IMR-90 (cell line): ENCODE results near the gene GM2A. TPM values are rescaled to one million over a fixed set of nuclear protein-coding genes. Genes with fewer than 3 reads are reported as not detected.

Experiments
- ATAC-seq: fragments of 200-7000 bp; cut with Tn5 transposase; 2 replicates; pipeline ENCODE4 v1.9.1; 2020; ENCODE audit warnings: low read depth, mild to moderate bottlenecking, moderate library complexity
- BruUV-seq: library from RNA; stranded (reverse); fragments of 400-500 nt; replicated peaks from 2 replicates; lab custom pipeline; 2021; lab: Mats Ljungman, UMichigan
- CTCF ChIA-PET: fragments of 300-600 bp; formaldehyde crosslinking; extraction: SDS; loops from one replicate; lab custom pipeline; 2021; ENCODE audit warnings: antibody characterized with exemption; lab: Yijun Ruan, JAX
- POLR2A ChIA-PET: fragments of 300-600 bp; sonication (Branson Sonifier 250); formaldehyde crosslinking; loops from one replicate; lab custom pipeline; 2022; ENCODE audit warnings: antibody characterized with exemption; ENCODE audit not compliant: unreplicated experiment; lab: Charles Lee
- DNase-seq: peaks from one replicate; pipeline ENCODE4 v3.0.0; 2013
- H2AFZ ChIP-seq: replicated peaks from 2 replicates; pipeline ENCODE3; 2013; ENCODE audit warnings: low read length, mild to moderate bottlenecking; ENCODE audit not compliant: poor library complexity
- H2AK5ac ChIP-seq: 2 replicates; pipeline ENCODE4 v1.6.1; 2013; ENCODE audit warnings: low read depth, low read length, inconsistent platforms
- H2AK9ac ChIP-seq: replicated peaks from 2 replicates; pipeline ENCODE3; 2013; ENCODE audit warnings: mild to moderate bottlenecking, low read depth, low read length, moderate library complexity; ENCODE audit not compliant: poor library complexity
- H2BK120ac ChIP-seq: 2 replicates; pipeline ENCODE4 v1.6.1; 2013; ENCODE audit warnings: low read depth, low read length, inconsistent platforms
- H2BK15ac ChIP-seq: 3 replicates; pipeline ENCODE4 v1.6.1; 2013; ENCODE audit warnings: low read depth, low read length, inconsistent platforms
- H2BK20ac ChIP-seq: 2 replicates; pipeline ENCODE4 v1.6.1; 2013; ENCODE audit warnings: low read depth, mild to moderate bottlenecking, inconsistent platforms, low read length, moderate library complexity
- H2BK5ac ChIP-seq: 2 replicates; pipeline ENCODE4 v1.6.1; 2013; ENCODE audit warnings: mild to moderate bottlenecking, low read depth, low read length, inconsistent platforms; ENCODE audit not compliant: poor library complexity, severe bottlenecking
- H3K14ac ChIP-seq: replicated peaks from 2 replicates; pipeline ENCODE4 v1.6.1; 2013; ENCODE audit warnings: low read depth, low read length, inconsistent platforms
- H3K18ac ChIP-seq: 2 replicates; pipeline ENCODE4 v1.6.1; 2013; ENCODE audit warnings: low read depth, low read length, control low read depth
- H3K23ac ChIP-seq: 2 replicates; pipeline ENCODE4 v1.6.1; 2013; ENCODE audit warnings: low read depth, low read length, inconsistent platforms
- H3K27ac ChIP-seq: 2 replicates; pipeline ENCODE4 v1.5.1; 2013; ENCODE audit warnings: mild to moderate bottlenecking, control low read depth, low read length; ENCODE audit not compliant: insufficient read depth
- H3K27me3 ChIP-seq: 2 replicates; pipeline ENCODE4 v1.6.1; 2013; ENCODE audit warnings: low read length; ENCODE audit not compliant: control insufficient read depth, insufficient read depth
- H3K36me3 ChIP-seq: 2 replicates; pipeline ENCODE4 v1.6.1; 2013; ENCODE audit warnings: low read length, mixed read lengths; ENCODE audit not compliant: control insufficient read depth, insufficient read depth
- H3K4ac ChIP-seq: 2 replicates; pipeline ENCODE4 v1.6.1; 2013; ENCODE audit warnings: low read depth, low read length, inconsistent platforms
- H3K4me1 ChIP-seq: 2 replicates; pipeline ENCODE4 v1.6.1; 2013; ENCODE audit warnings: low read length, mixed read lengths; ENCODE audit not compliant: control insufficient read depth, insufficient read depth
- H3K4me2 ChIP-seq: 2 replicates; pipeline ENCODE4 v1.6.1; 2013; ENCODE audit warnings: low read depth, mild to moderate bottlenecking, control low read depth, low read length, moderate library complexity
- H3K4me3 ChIP-seq: 2 replicates; pipeline ENCODE4 v1.5.1; 2013; ENCODE audit warnings: low read depth, mild to moderate bottlenecking, control low read depth, low read length, moderate library complexity; ENCODE audit not compliant: insufficient read depth
- H3K56ac ChIP-seq: 2 replicates; pipeline ENCODE4 v1.6.1; 2013; ENCODE audit warnings: low read length, inconsistent platforms; ENCODE audit not compliant: insufficient read depth; ENCODE audit errors: extremely low read depth
- H3K79me1 ChIP-seq, 2 experiments: 2 replicates each; pipeline ENCODE4 v1.6.1; 2013; ENCODE audit warnings: low read length in 2 of 2, inconsistent platforms in 1 of 2, low read depth in 1 of 2
- H3K9ac ChIP-seq: 2 replicates; pipeline ENCODE4 v1.6.1; 2013; ENCODE audit warnings: low read depth, low read length, control low read depth
- H3K9me1 ChIP-seq: 2 replicates; pipeline ENCODE4 v1.6.1; 2013; ENCODE audit warnings: low read length, inconsistent platforms; ENCODE audit not compliant: insufficient read depth
- H3K9me3 ChIP-seq: 2 replicates; pipeline ENCODE4 v1.6.1; 2013; ENCODE audit warnings: low read length; ENCODE audit not compliant: control insufficient read depth, insufficient read depth
- H4K20me1 ChIP-seq: 2 replicates; pipeline ENCODE4 v1.6.1; 2013; ENCODE audit warnings: low read length, inconsistent platforms; ENCODE audit not compliant: insufficient read depth
- H4K5ac ChIP-seq: 2 replicates; pipeline ENCODE4 v1.6.1; 2013; ENCODE audit warnings: mild to moderate bottlenecking, low read depth, low read length, control low read depth
- H4K8ac ChIP-seq, 2 experiments: 2 replicates each; pipeline ENCODE4 v1.6.1; 2013; ENCODE audit warnings: low read depth in 2 of 2, low read length in 2 of 2, control low read depth in 1 of 2, inconsistent platforms in 1 of 2
- H4K91ac ChIP-seq: 2 replicates; pipeline ENCODE4 v1.6.1; 2013; ENCODE audit warnings: low read depth, low read length, inconsistent platforms; ENCODE audit not compliant: insufficient read depth
- CHD1 ChIP-seq: IDR thresholded peaks from 2 replicates; pipeline ENCODE4 v1.6.1; 2012; ENCODE audit warnings: low read depth, low read length, improper control_type of control experiment
- MAZ ChIP-seq: IDR thresholded peaks from 2 replicates; pipeline ENCODE4 v1.6.1; 2012; ENCODE audit warnings: low read depth, mild to moderate bottlenecking, low read length, improper control_type of control experiment, moderate library complexity, borderline replicate concordance
- MXI1 ChIP-seq: IDR thresholded peaks from 2 replicates; pipeline ENCODE4 v1.6.1; 2012; ENCODE audit warnings: low read depth, mild to moderate bottlenecking, low read length, moderate library complexity, borderline replicate concordance
- RAD21 ChIP-seq: IDR thresholded peaks from 2 replicates; pipeline ENCODE4 v1.6.1; 2012; ENCODE audit warnings: low read length, improper control_type of control experiment
- WGBS, 2 experiments: methylation state at CpG; one replicate each; pipeline versions ENCODE4 v1.1.5 to v1.1.7; 2013; ENCODE audit warnings: missing lambda C conversion rate in 2 of 2; ENCODE audit not compliant: insufficient read length in 1 of 2; ENCODE audit errors: extremely low coverage in 2 of 2; 5-methylcytosine and 5-hydroxymethylcytosine counted together
- dilution Hi-C: fragments of 300-500 bp; cut with HindIII; formaldehyde crosslinking; loops from one replicate; pipeline ENCODE4 v1.14.3; 2018; ENCODE audit warnings: low sequenced_read_pairs; ENCODE audit not compliant: unreplicated experiment
- in situ Hi-C: fragments of 300-500 bp; cut with MboI; formaldehyde crosslinking; loops from 3 replicates; pipeline ENCODE4 v1.14.3; 2019; ENCODE audit warnings: low sequenced_read_pairs, inconsistent platforms, mixed read lengths
- intact Hi-C: fragments of 100-400 bp; cut with micrococcal nuclease; formaldehyde crosslinking; loops from 2 replicates; pipeline ENCODE4 v1.10.0; 2022
- polyA plus RNA-seq, 3 experiments: library from polyadenylated mRNA; depleted of rRNA; stranded (reverse); fragments of >200 nt; gene quantifications; 2 replicates each; pipeline ENCODE4 v1.2.3, GENCODE V29; 2012; ENCODE audit warnings: low replicate concordance in 1 of 3
- total RNA-seq: library from RNA; depleted of rRNA; stranded (reverse); fragments of >200 nt; gene quantifications from 2 replicates; pipeline ENCODE4 v1.2.3, GENCODE V29; 2012

Gene GM2A
- total and polyA plus RNA-seq, 2 of the 4 experiments (the other 2 are of a cell fraction) = 13.8 to 18.5 TPM

- intact Hi-C loops = no loop called here
- CTCF ChIA-PET = no interaction called here
- no CpG with 5 or more reads among the region's 1 CpG for WGBS, 2 experiments
Measured at GRCh38 chr5:151296478-151296830, 43.5 kb downstream of the GM2A start.

More at GRCh38 chr5:151296478-151296830, 43.5 kb downstream of the GM2A start:
- ATAC-seq (no peak), DNase-seq (no peak)
- peaks cover 9% of the 10 kb centered on the region for H3K27me3 ChIP-seq
- H3K4me1 ChIP-seq = no peaks in the 10 kb centered on the region
- no peak overlapping the region for H2BK15ac ChIP-seq
- H3K9ac ChIP-seq = no peak overlapping the region
- no peak overlapping the region for H3K4me2 ChIP-seq
- TF ChIP-seq CHD1 = no peak
- TF ChIP-seq MAZ = no peak
- no peak for TF ChIP-seq MXI1
- TF ChIP-seq RAD21 = no peak
- no peaks in the 10 kb centered on the region for H4K20me1 ChIP-seq
- H3K79me1 ChIP-seq = no peaks in the 10 kb centered on the region
- H3K56ac ChIP-seq = no peak overlapping the region
- H3K18ac ChIP-seq = no peak overlapping the region
- H3K4me3 ChIP-seq = no peak overlapping the region
- H3K23ac ChIP-seq = no peak overlapping the region
- no peaks in the 10 kb centered on the region for H3K9me1 ChIP-seq
- no peak overlapping the region for H2BK120ac ChIP-seq
- no peak overlapping the region for H3K14ac ChIP-seq
- POLR2A ChIA-PET = no interaction called here
- in situ Hi-C loops = no loop called here
- BruUV-seq = no TSS peak
- no peak overlapping the region for H2AFZ ChIP-seq
- no peaks in the 10 kb centered on the region for H3K36me3 ChIP-seq
- no peak overlapping the region for H2AK5ac ChIP-seq
- no peak overlapping the region for H2BK20ac ChIP-seq
- no peaks in the 10 kb centered on the region for H3K9me3 ChIP-seq
- no peak overlapping the region for H4K5ac ChIP-seq
- H4K8ac ChIP-seq = no peak overlapping the region
- no peak overlapping the region for H2AK9ac ChIP-seq
- H4K91ac ChIP-seq = no peak overlapping the region
- dilution Hi-C loops = no loop called here
- H3K27ac ChIP-seq = no peak overlapping the region
- no peak overlapping the region for H2BK5ac ChIP-seq
- no peak overlapping the region for H3K4ac ChIP-seq
